Ascending aorta (tissue), 2 donors: Measurements from ENCODE around the gene ZBED1. TPM values are rescaled to one million over a fixed set of nuclear protein-coding genes. Genes with fewer than 3 reads are reported as not detected.

Experiments
- DNase-seq, 2 donors: peaks; one replicate each; pipeline ENCODE4 v3.0.0-alpha.2; 2019; ENCODE audit warnings: low spot score in 2 of 2
- H3K27ac ChIP-seq, 2 donors: fragments of 200-600 bp; sonication (generic); one replicate each; pipeline ENCODE4 v1.5.1; 2016 to 2017; ENCODE audit warnings: mild to moderate bottlenecking in 1 of 2
- H3K27me3 ChIP-seq: fragments of 200-600 bp; sonication (generic); one replicate; pipeline ENCODE4 v1.5.1; 2017
- H3K36me3 ChIP-seq, 2 donors: fragments of 200-600 bp; sonication (generic); one replicate each; pipeline ENCODE4 v1.5.1; 2016
- H3K4me1 ChIP-seq, 2 donors: fragments of 200-600 bp; sonication (generic); one replicate each; pipeline ENCODE4 v1.5.1; 2016 to 2017; ENCODE audit warnings: mild to moderate bottlenecking in 1 of 2
- H3K4me3 ChIP-seq, 2 donors: fragments of 200-600 bp; sonication (generic); one replicate each; pipeline ENCODE4 v1.5.1; 2016 to 2017; ENCODE audit warnings: mild to moderate bottlenecking in 1 of 2
- H3K9me3 ChIP-seq, 2 donors: fragments of 200-600 bp; sonication (generic); one replicate each; pipeline ENCODE4 v1.5.1; 2016
- CTCF ChIP-seq, 3 experiments: fragments of 200-600 bp in 2 of 3; fragments of 450-650 bp in 1 of 3; sonication (generic) in 2 of 3; IDR thresholded peaks; one replicate each; pipeline ENCODE4 v1.5.1; 2016 to 2019; ENCODE audit warnings: antibody characterized with exemption in 3 of 3, mild to moderate bottlenecking in 1 of 3, moderate library complexity in 1 of 3
- intact Hi-C: fragments of 100-400 bp; cut with DNase I; formaldehyde crosslinking; loops from one replicate; pipeline ENCODE4 v1.15.1; 2023
- total RNA-seq: library from RNA; depleted of rRNA; stranded (reverse); fragments of >200 nt; gene quantifications from one replicate; pipeline ENCODE4 v1.1.0, GENCODE V29; 2016

The ZBED1 gene
- total RNA-seq, 1 donor from 2014 or later = 34.6 TPM

- no peaks in the 10 kb centered on the region for H3K9me3 ChIP-seq
- no peaks in the 10 kb centered on the region for H3K4me1 ChIP-seq
- intact Hi-C loops = no loop called here
- H3K4me3 ChIP-seq = no peak overlapping the region
- H3K27me3 ChIP-seq = no peaks in the 10 kb centered on the region
- no peak for TF ChIP-seq CTCF (IDR thresholded peaks at IDR 0.05)
- H3K36me3 ChIP-seq = no peaks in the 10 kb centered on the region
- DNase-seq = no peak
- H3K27ac ChIP-seq = no peak overlapping the region
Measured at GRCh38 chrX:2445662-2446623, 54.8 kb downstream of the ZBED1 start.

- peaks cover 3 to 8% of the 10 kb centered on the region in 2 donors for H3K36me3 ChIP-seq
- no peaks in the 10 kb centered on the region for H3K27me3 ChIP-seq
- H3K27ac ChIP-seq = no peak overlapping the region
- H3K4me3 ChIP-seq = no peak overlapping the region
- intact Hi-C loops = no loop called here
- H3K9me3 ChIP-seq = no peaks in the 10 kb centered on the region
- H3K4me1 ChIP-seq = no peaks in the 10 kb centered on the region
- TF ChIP-seq CTCF (IDR thresholded peaks at IDR 0.05) = no peak
- no peak for DNase-seq
Measured at GRCh38 chrX:2442694-2443093, 58.1 kb downstream of the ZBED1 start.

- no peak for DNase-seq
- Histone ChIP-seq H3K27ac (no peak overlapping the region), H3K27me3 (no peaks in the 10 kb centered on the region), H3K36me3 (peaks cover 3 to 8% of the 10 kb centered on the region in 2 donors), H3K9me3 (no peaks in the 10 kb centered on the region), H3K4me1 (no peaks in the 10 kb centered on the region), H3K4me3 (no peak overlapping the region)
- intact Hi-C loops = no loop called here
- no peak for TF ChIP-seq CTCF (IDR thresholded peaks at IDR 0.05)
Measured at GRCh38 chrX:2441466-2441865, 59.3 kb downstream of the ZBED1 start.

GRCh38 chrX:2439613-2440012, 61.2 kb downstream of the ZBED1 start:
- no peak overlapping the region for H3K4me3 ChIP-seq
- H3K9me3 ChIP-seq = no peaks in the 10 kb centered on the region
- no peaks in the 10 kb centered on the region for H3K27me3 ChIP-seq
- no peak for DNase-seq
- intact Hi-C loops = no loop called here
- TF ChIP-seq CTCF (IDR thresholded peaks at IDR 0.05) = no peak
- no peaks in the 10 kb centered on the region for H3K4me1 ChIP-seq
- H3K36me3 ChIP-seq = peaks cover 3 to 8% of the 10 kb centered on the region in 2 donors
- no peak overlapping the region for H3K27ac ChIP-seq

Other genes with a start within 250 kb of the ZBED1 start
- gene DHRSX, start within 50 bp of the ZBED1 start, total RNA-seq = 13.4 TPM
- gene CD99, start 190.3 kb upstream of the ZBED1 start, total RNA-seq = 262 TPM